HepG2 (cell line): ENCODE results near the gene NDUFAF5.

ENCODE experiments used
- CTCF ChIP-seq: sonication (generic); formaldehyde crosslinking; IDR thresholded peaks from 2 replicates; pipeline ENCODE4 v1.5.0; 2020; ENCODE audit warnings: mild to moderate bottlenecking, missing genetic modification reagents, moderate library complexity
- DZIP1 ChIP-seq: sonication (generic); formaldehyde crosslinking; IDR thresholded peaks from 2 replicates; pipeline ENCODE4 v1.5.0; 2020; ENCODE audit warnings: mild to moderate bottlenecking, missing genetic modification reagents
- EZH2 ChIP-seq: conservative IDR thresholded peaks from 2 replicates; pipeline ENCODE4 v1.6.1; 2012; ENCODE audit warnings: mild to moderate bottlenecking, low read depth, low read length, moderate library complexity
- FOXK2 ChIP-seq: fragments of 450-650 bp; IDR thresholded peaks from 2 replicates; pipeline ENCODE4 v1.6.1; 2016
- MAX ChIP-seq: IDR thresholded peaks from 2 replicates; pipeline ENCODE4 v1.6.1; 2012; ENCODE audit warnings: inconsistent platforms
- RBAK ChIP-seq: sonication (generic); formaldehyde crosslinking; IDR thresholded peaks from 2 replicates; pipeline ENCODE4 v1.5.1; 2020; ENCODE audit warnings: mild to moderate bottlenecking, missing genetic modification reagents
- SIN3B ChIP-seq: fragments of 150-350 bp; IDR thresholded peaks from 2 replicates; pipeline ENCODE4 v1.6.1; 2014; ENCODE audit warnings: low read length
- SMARCE1 ChIP-seq: fragments of 450-650 bp; IDR thresholded peaks from 2 replicates; pipeline ENCODE4 v1.6.1; 2017; ENCODE audit warnings: borderline replicate concordance
- ZNF530 ChIP-seq: sonication (generic); formaldehyde crosslinking; IDR thresholded peaks from 2 replicates; pipeline ENCODE4 v1.5.0; 2020; ENCODE audit warnings: low read depth, mild to moderate bottlenecking, missing genetic modification reagents
- ZNF549 ChIP-seq: sonication (generic); formaldehyde crosslinking; IDR thresholded peaks from 2 replicates; pipeline ENCODE4 v1.5.0; 2020; ENCODE audit warnings: missing genetic modification reagents

GRCh38 chr20:13783528-13783927, 1.3 kb upstream of the NDUFAF5 start:
- no peak; the same call in 1 of the 2 replicates for TF ChIP-seq DZIP1 (CRISPR knock-in tag)
- no peak for TF ChIP-seq SMARCE1
- no peak for TF ChIP-seq SIN3B
- no peak for TF ChIP-seq RBAK (CRISPR knock-in tag)
- TF ChIP-seq CTCF (CRISPR knock-in tag), result no peak
- TF ChIP-seq ZNF549 (CRISPR knock-in tag), result no peak
- no peak for TF ChIP-seq FOXK2
- no peak for TF ChIP-seq ZNF530
- TF ChIP-seq EZH2, result no peak
- no peak for TF ChIP-seq MAX
